ENCODE data around the gene ENOX2.

ENOX2 gene

GRCh38 chrX:130631011-130631410 lies 272.0 kb downstream of the ENOX2 start:
- Histone ChIP-seq H3K9me3 (ENCODE audit: control insufficient read depth, insufficient read depth, low read length) (no peaks in the 10 kb centered on the region), H3K4me3 (ENCODE audit: low read depth, low read length) (no peak overlapping the region), H3K4me1 (ENCODE audit: control insufficient read depth, insufficient read depth, low read length) (peaks cover 42% of the 10 kb centered on the region), H3K27me3 (ENCODE audit: control insufficient read depth, insufficient read depth, low read length) (no peaks in the 10 kb centered on the region), H3K27ac (ENCODE audit: low read depth, low read length) (no peak overlapping the region), H3K36me3 (ENCODE audit: control insufficient read depth, insufficient read depth, low read length) (no peaks in the 10 kb centered on the region), H3K9ac (ENCODE audit: low read depth, low read length) (no peak overlapping the region)

GRCh38 chrX:130628516-130628915 lies 274.5 kb downstream of the ENOX2 start:
- no peaks in the 10 kb centered on the region for H3K27me3 ChIP-seq (ENCODE audit: control insufficient read depth, insufficient read depth, low read length)

GRCh38 chrX:130626521-130626920 lies 276.5 kb downstream of the ENOX2 start:
- no peak overlapping the region for H3K27ac ChIP-seq (ENCODE audit: low read depth, low read length)

More at GRCh38 chrX:130628516-130628915, 274.5 kb downstream of the ENOX2 start:
- Histone ChIP-seq H3K4me3 (ENCODE audit: low read depth, low read length) (no peak overlapping the region), H3K9ac (ENCODE audit: low read depth, low read length) (no peak overlapping the region), H3K4me1 (ENCODE audit: control insufficient read depth, insufficient read depth, low read length) (peaks cover 66% of the 10 kb centered on the region), H3K27ac (ENCODE audit: low read depth, low read length) (no peak overlapping the region), H3K9me3 (ENCODE audit: control insufficient read depth, insufficient read depth, low read length) (no peaks in the 10 kb centered on the region), H3K36me3 (ENCODE audit: control insufficient read depth, insufficient read depth, low read length) (no peaks in the 10 kb centered on the region; the same call in 1 of the 2 replicates)

GRCh38 chrX:130625386-130625785 lies 277.6 kb downstream of the ENOX2 start:
- no peaks in the 10 kb centered on the region; the same call in 1 of the 2 replicates for H3K36me3 ChIP-seq (ENCODE audit: control insufficient read depth, insufficient read depth, low read length)
- H3K9me3 ChIP-seq (ENCODE audit: control insufficient read depth, insufficient read depth, low read length), result no peaks in the 10 kb centered on the region

More at GRCh38 chrX:130626521-130626920, 276.5 kb downstream of the ENOX2 start:
- Histone ChIP-seq H3K27me3 (ENCODE audit: control insufficient read depth, insufficient read depth, low read length) (no peaks in the 10 kb centered on the region), H3K9ac (ENCODE audit: low read depth, low read length) (no peak overlapping the region), H3K4me3 (ENCODE audit: low read depth, low read length) (no peak overlapping the region), H3K9me3 (ENCODE audit: control insufficient read depth, insufficient read depth, low read length) (no peaks in the 10 kb centered on the region), H3K4me1 (ENCODE audit: control insufficient read depth, insufficient read depth, low read length) (peaks cover 54% of the 10 kb centered on the region), H3K36me3 (ENCODE audit: control insufficient read depth, insufficient read depth, low read length) (no peaks in the 10 kb centered on the region; the same call in 1 of the 2 replicates)

GRCh38 chrX:130623518-130623917 lies 279.5 kb downstream of the ENOX2 start:
- no peaks in the 10 kb centered on the region for H3K27me3 ChIP-seq (ENCODE audit: control insufficient read depth, insufficient read depth, low read length)
- H3K9me3 ChIP-seq (ENCODE audit: control insufficient read depth, insufficient read depth, low read length), result no peaks in the 10 kb centered on the region
- H3K4me3 ChIP-seq (ENCODE audit: low read depth, low read length), result no peak overlapping the region; the same call in 1 of the 2 replicates

More at GRCh38 chrX:130625386-130625785, 277.6 kb downstream of the ENOX2 start:
- H3K4me3 ChIP-seq (ENCODE audit: low read depth, low read length), result no peak overlapping the region
- no peak overlapping the region for H3K27ac ChIP-seq (ENCODE audit: low read depth, low read length)
- H3K9ac ChIP-seq (ENCODE audit: low read depth, low read length), result no peak overlapping the region
- H3K4me1 ChIP-seq (ENCODE audit: control insufficient read depth, insufficient read depth, low read length), result peaks cover 50% of the 10 kb centered on the region; the same call in 1 of the 2 replicates
- no peaks in the 10 kb centered on the region for H3K27me3 ChIP-seq (ENCODE audit: control insufficient read depth, insufficient read depth, low read length)

GRCh38 chrX:130615941-130616340 lies 287.1 kb downstream of the ENOX2 start:
- Histone ChIP-seq H3K36me3 (ENCODE audit: control insufficient read depth, insufficient read depth, low read length) (no peaks in the 10 kb centered on the region), H3K9ac (ENCODE audit: low read depth, low read length) (no peak overlapping the region), H3K27me3 (ENCODE audit: control insufficient read depth, insufficient read depth, low read length) (no peaks in the 10 kb centered on the region; the same call in 1 of the 2 replicates), H3K9me3 (ENCODE audit: control insufficient read depth, insufficient read depth, low read length) (no peaks in the 10 kb centered on the region), H3K27ac (ENCODE audit: low read depth, low read length) (no peak overlapping the region), H3K4me3 (ENCODE audit: low read depth, low read length) (no peak overlapping the region), H3K4me1 (ENCODE audit: control insufficient read depth, insufficient read depth, low read length) (no peaks in the 10 kb centered on the region)

More at GRCh38 chrX:130623518-130623917, 279.5 kb downstream of the ENOX2 start:
- no peak overlapping the region for H3K9ac ChIP-seq (ENCODE audit: low read depth, low read length)
- H3K36me3 ChIP-seq (ENCODE audit: control insufficient read depth, insufficient read depth, low read length), result no peaks in the 10 kb centered on the region; the same call in 1 of the 2 replicates
- H3K27ac ChIP-seq (ENCODE audit: low read depth, low read length), result no peak overlapping the region
- H3K4me1 ChIP-seq (ENCODE audit: control insufficient read depth, insufficient read depth, low read length), result peaks cover 37% of the 10 kb centered on the region; the same call in 1 of the 2 replicates

- H3K27ac ChIP-seq (ENCODE audit: low read depth, low read length), result no peak overlapping the region
- no peaks in the 10 kb centered on the region for H3K36me3 ChIP-seq (ENCODE audit: control insufficient read depth, insufficient read depth, low read length)
- no peak overlapping the region for H3K9ac ChIP-seq (ENCODE audit: low read depth, low read length)
- H3K4me1 ChIP-seq (ENCODE audit: control insufficient read depth, insufficient read depth, low read length), result no peaks in the 10 kb centered on the region
- H3K9me3 ChIP-seq (ENCODE audit: control insufficient read depth, insufficient read depth, low read length), result no peaks in the 10 kb centered on the region
- no peak overlapping the region for H3K4me3 ChIP-seq (ENCODE audit: low read depth, low read length)
- no peaks in the 10 kb centered on the region for H3K27me3 ChIP-seq (ENCODE audit: control insufficient read depth, insufficient read depth, low read length)
Measured at GRCh38 chrX:130607431-130607830, 295.6 kb downstream of the ENOX2 start.

GRCh38 chrX:130606425-130606824 lies 296.6 kb downstream of the ENOX2 start:
- Histone ChIP-seq H3K9me3 (ENCODE audit: control insufficient read depth, insufficient read depth, low read length) (no peaks in the 10 kb centered on the region), H3K4me3 (ENCODE audit: low read depth, low read length) (no peak overlapping the region), H3K27me3 (ENCODE audit: control insufficient read depth, insufficient read depth, low read length) (no peaks in the 10 kb centered on the region), H3K36me3 (ENCODE audit: control insufficient read depth, insufficient read depth, low read length) (no peaks in the 10 kb centered on the region), H3K4me1 (ENCODE audit: control insufficient read depth, insufficient read depth, low read length) (no peaks in the 10 kb centered on the region), H3K9ac (ENCODE audit: low read depth, low read length) (no peak overlapping the region), H3K27ac (ENCODE audit: low read depth, low read length) (no peak overlapping the region)

GRCh38 chrX:130604882-130605281 lies 298.1 kb downstream of the ENOX2 start:
- H3K27me3 ChIP-seq (ENCODE audit: control insufficient read depth, insufficient read depth, low read length), result no peaks in the 10 kb centered on the region
- H3K9me3 ChIP-seq (ENCODE audit: control insufficient read depth, insufficient read depth, low read length), result no peaks in the 10 kb centered on the region
- H3K36me3 ChIP-seq (ENCODE audit: control insufficient read depth, insufficient read depth, low read length), result no peaks in the 10 kb centered on the region
- no peaks in the 10 kb centered on the region for H3K4me1 ChIP-seq (ENCODE audit: control insufficient read depth, insufficient read depth, low read length)
- no peak overlapping the region for H3K9ac ChIP-seq (ENCODE audit: low read depth, low read length)
- H3K27ac ChIP-seq (ENCODE audit: low read depth, low read length), result no peak overlapping the region
- H3K4me3 ChIP-seq (ENCODE audit: low read depth, low read length), result no peak overlapping the region

- Histone ChIP-seq H3K9ac (ENCODE audit: low read depth, low read length) (no peak overlapping the region), H3K4me1 (ENCODE audit: control insufficient read depth, insufficient read depth, low read length) (no peaks in the 10 kb centered on the region), H3K9me3 (ENCODE audit: control insufficient read depth, insufficient read depth, low read length) (no peaks in the 10 kb centered on the region), H3K36me3 (ENCODE audit: control insufficient read depth, insufficient read depth, low read length) (no peaks in the 10 kb centered on the region), H3K4me3 (ENCODE audit: low read depth, low read length) (no peak overlapping the region), H3K27me3 (ENCODE audit: control insufficient read depth, insufficient read depth, low read length) (peaks cover 4% of the 10 kb centered on the region), H3K27ac (ENCODE audit: low read depth, low read length) (no peak overlapping the region)
Measured at GRCh38 chrX:130594453-130594916, 308.5 kb downstream of the ENOX2 start.

GRCh38 chrX:130593911-130594310 lies 309.1 kb downstream of the ENOX2 start:
- peaks cover 4% of the 10 kb centered on the region for H3K27me3 ChIP-seq (ENCODE audit: control insufficient read depth, insufficient read depth, low read length)
- no peaks in the 10 kb centered on the region for H3K36me3 ChIP-seq (ENCODE audit: control insufficient read depth, insufficient read depth, low read length)
- no peaks in the 10 kb centered on the region for H3K9me3 ChIP-seq (ENCODE audit: control insufficient read depth, insufficient read depth, low read length)
- H3K4me3 ChIP-seq (ENCODE audit: low read depth, low read length), result no peak overlapping the region
- H3K4me1 ChIP-seq (ENCODE audit: control insufficient read depth, insufficient read depth, low read length), result no peaks in the 10 kb centered on the region
- H3K27ac ChIP-seq (ENCODE audit: low read depth, low read length), result no peak overlapping the region
- H3K9ac ChIP-seq (ENCODE audit: low read depth, low read length), result no peak overlapping the region
